ENCODE results near the gene C20orf202. TPM values are rescaled to one million over a fixed set of nuclear protein-coding genes. Genes with fewer than 3 reads are reported as not detected.

The C20orf202 gene
- total RNA-seq (2022; extraction: Qiagen RNA extraction): 0.05 to 0.08 TPM (median 0.07 TPM) in 3 of 5 replicates, not detected in the others

DNA sequence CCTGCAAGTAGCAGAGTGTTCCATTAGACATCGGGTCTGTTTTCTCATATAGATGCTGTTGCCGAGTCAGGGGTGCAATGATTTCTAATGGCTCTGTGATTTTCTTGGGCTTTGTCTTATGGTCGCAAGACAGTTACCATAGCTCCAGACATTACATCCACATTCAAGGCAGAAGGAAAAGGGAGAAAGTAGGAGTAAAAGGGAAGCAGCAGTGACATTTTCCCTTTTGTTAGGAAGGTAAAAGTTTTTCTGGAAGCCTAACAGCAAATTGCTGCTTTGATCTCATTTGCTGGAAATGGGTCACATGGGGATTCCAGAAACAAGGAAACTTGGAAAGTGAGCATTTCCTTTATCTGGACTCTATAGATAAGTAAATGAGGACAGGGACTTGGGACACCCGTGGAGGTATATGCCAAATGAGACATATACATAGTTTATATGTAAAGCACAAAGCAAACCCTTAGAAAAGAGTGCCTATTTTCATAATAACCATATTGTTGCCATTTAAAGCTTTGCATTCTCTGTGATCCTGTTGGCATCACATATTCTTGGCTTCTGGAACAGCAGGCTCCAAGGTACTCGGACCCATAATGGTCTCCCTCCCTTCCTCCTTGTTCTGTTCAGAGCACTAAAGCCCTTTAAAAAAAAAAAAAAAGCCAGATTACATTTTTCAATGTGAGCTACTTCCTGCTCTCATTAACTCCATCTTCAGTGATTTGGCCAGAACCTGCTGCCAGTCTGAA is at the start of gene C20orf202:
Gene C20orf202, plus strand, starts transcription at position 693 of the 743 bp plus-strand sequence. CDS start 132 bp downstream, outside the sequence.

GRCh38 chr20:1184638-1185315 is 18.5 kb upstream of the C20orf202 start, which contains the start of gene TMEM74B:
Gene TMEM74B (minus strand): TSS chr20:1184981. CDS start chr20:1183801, 1,180 bp downstream.

DNA sequence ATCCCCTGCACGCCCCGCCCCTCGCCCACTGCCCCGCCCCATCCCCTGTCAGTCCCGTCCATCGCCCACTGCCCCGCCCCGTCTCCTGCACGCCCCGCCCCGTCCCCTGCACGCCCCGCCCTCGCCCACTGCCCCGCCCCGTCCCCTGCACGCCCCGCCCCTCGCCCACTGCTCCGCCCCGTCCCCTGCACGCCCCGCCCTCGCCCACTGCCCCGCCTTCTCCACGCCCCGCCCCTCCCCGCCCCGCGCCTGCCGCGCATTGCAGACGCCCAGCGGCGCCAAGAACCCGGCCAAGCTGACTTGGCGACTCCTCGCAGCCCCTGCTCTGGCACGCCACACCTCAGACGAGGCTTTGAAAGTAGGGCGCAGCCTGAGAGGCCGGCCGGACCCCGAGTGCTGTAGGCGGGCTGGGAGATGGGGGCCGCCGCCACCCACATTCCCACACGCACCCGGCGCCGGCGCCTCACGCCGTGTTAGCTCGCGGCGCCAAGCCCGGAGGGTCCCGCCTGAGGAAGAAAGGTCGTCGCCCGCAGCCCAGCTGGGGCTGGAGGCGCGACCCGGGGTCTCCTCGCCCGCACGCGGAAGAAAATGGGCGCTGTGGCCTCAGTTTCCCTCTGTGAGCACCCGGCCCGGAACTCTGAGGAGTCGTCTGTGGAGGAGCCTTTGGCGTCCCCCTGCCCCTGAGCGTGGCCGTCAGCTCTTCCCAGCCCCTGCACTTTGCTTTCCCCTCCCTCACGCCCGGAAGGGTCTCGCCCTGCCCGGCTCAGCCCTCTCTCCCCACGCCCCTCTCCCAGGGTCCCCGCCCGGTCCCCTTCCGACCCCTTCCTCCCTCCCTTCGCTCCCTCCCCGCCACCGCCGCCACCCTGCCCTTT is 22.8 kb downstream of the C20orf202 start, which contains the start of gene RAD21L1:
Gene RAD21L1, plus strand, starts transcription at position 262 of the 872 bp plus-strand sequence. CDS start 2,410 bp downstream, outside the sequence.

Other genes starting within 250 kb of the C20orf202 start
- gene RSPO4, start 201.1 kb upstream of the C20orf202 start, total RNA-seq (2022; extraction: Qiagen RNA extraction): not detected in 5 replicates
- 201 to 274 TPM (median 240 TPM) in 5 replicates for gene PSMF1, start 84.9 kb upstream of the C20orf202 start, total RNA-seq (2022; extraction: Qiagen RNA extraction)
- gene TMEM74B, start 18.5 kb upstream of the C20orf202 start, total RNA-seq (2022; extraction: Qiagen RNA extraction): 2.4 to 3.5 TPM (median 3.1 TPM) in 5 replicates
- gene RAD21L1, start 22.6 kb downstream of the C20orf202 start, total RNA-seq (2022; extraction: Qiagen RNA extraction): not detected in 5 replicates
- gene SNPH, start 62.8 kb downstream of the C20orf202 start, total RNA-seq (2022; extraction: Qiagen RNA extraction): 3.1 to 4.5 TPM (median 4.2 TPM) in 5 replicates
- 1.4 to 2.2 TPM (median 1.6 TPM) in 5 replicates for gene SDCBP2, start 125.7 kb downstream of the C20orf202 start, total RNA-seq (2022; extraction: Qiagen RNA extraction)
- gene FKBP1A, start 189.6 kb downstream of the C20orf202 start, total RNA-seq (2022; extraction: Qiagen RNA extraction): 450 to 552 TPM (median 545 TPM) in 5 replicates

Data from A549 treated with dexamethasone at 1 μM for 4 hours (cell line).